Hepatocyte (in vitro differentiated cells): ENCODE results near the gene FARSA. TPM values are rescaled to one million over a fixed set of nuclear protein-coding genes. Genes with fewer than 3 reads are reported as not detected.
A peak's percentile ranks its signal among the peaks of the same experiment; 100 is the strongest.
"Not testable (repeated sequence)": the region's sequence is repeated elsewhere in the genome, so short reads cannot be mapped to it uniquely, and the experiment has no call there.

Source experiments
- DNase-seq: peaks from one replicate; pipeline ENCODE4 v3.0.0-alpha.2; 2016; ENCODE audit warnings: low spot score
- H2AFZ ChIP-seq: fragments of 200-600 bp; sonication (generic); 2 replicates; pipeline ENCODE4 v1.6.0; 2016; ENCODE audit warnings: antibody characterized with exemption, mild to moderate bottlenecking
- H3K27ac ChIP-seq: fragments of 200-600 bp; sonication (generic); 2 replicates; pipeline ENCODE4 v1.5.1; 2016; ENCODE audit warnings: mild to moderate bottlenecking
- H3K27me3 ChIP-seq: fragments of 200-600 bp; sonication (generic); 2 replicates; pipeline ENCODE4 v1.6.1; 2016
- H3K36me3 ChIP-seq: fragments of 200-600 bp; sonication (generic); replicated peaks from 2 replicates; pipeline ENCODE4 v1.5.1; 2016; ENCODE audit warnings: low read depth; ENCODE audit not compliant: insufficient read depth
- H3K4me1 ChIP-seq: fragments of 200-600 bp; sonication (generic); 2 replicates; pipeline ENCODE4 v1.5.1; 2016; ENCODE audit warnings: mild to moderate bottlenecking, moderate library complexity; ENCODE audit not compliant: insufficient read depth
- H3K4me2 ChIP-seq: fragments of 200-600 bp; sonication (generic); 2 replicates; pipeline ENCODE4 v1.6.0; 2016
- H3K4me3 ChIP-seq: fragments of 200-600 bp; sonication (generic); 2 replicates; pipeline ENCODE4 v1.5.1; 2016; ENCODE audit warnings: mild to moderate bottlenecking
- H3K79me2 ChIP-seq: fragments of 200-600 bp; sonication (generic); 2 replicates; pipeline ENCODE4 v1.6.0; 2017; ENCODE audit warnings: mild to moderate bottlenecking
- H3K9me2 ChIP-seq: fragments of 200-600 bp; sonication (generic); replicated peaks from 2 replicates; pipeline ENCODE4 v1.6.0; 2017; ENCODE audit warnings: mild to moderate bottlenecking; ENCODE audit not compliant: insufficient read depth
- H3K9me3 ChIP-seq: fragments of 200-600 bp; sonication (generic); 2 replicates; pipeline ENCODE4 v1.5.1; 2016; ENCODE audit warnings: low read depth, mild to moderate bottlenecking
- H4K20me1 ChIP-seq: fragments of 200-600 bp; sonication (generic); 2 replicates; pipeline ENCODE4 v1.6.0; 2016; ENCODE audit warnings: mild to moderate bottlenecking; ENCODE audit not compliant: insufficient read depth, poor library complexity, severe bottlenecking
- EZH2 ChIP-seq: fragments of 200-600 bp; sonication (generic); IDR thresholded peaks from 2 replicates; pipeline ENCODE4 v1.6.1; 2016; ENCODE audit warnings: antibody characterized with exemption, mild to moderate bottlenecking, borderline replicate concordance
- EZH2phosphoT487 ChIP-seq: fragments of 200-600 bp; sonication (generic); IDR thresholded peaks from one replicate; pipeline ENCODE4 v1.6.1; 2018; ENCODE audit warnings: antibody characterized with exemption, mild to moderate bottlenecking, low read depth, moderate library complexity; ENCODE audit not compliant: unreplicated experiment, severe bottlenecking
- WGBS: methylation state at CpG from one replicate; pipeline ENCODE4 v1.1.6; 2016; ENCODE audit warnings: low lambda C conversion rate; ENCODE audit errors: missing lambda C conversion rate; 5-methylcytosine and 5-hydroxymethylcytosine counted together
- polyA plus RNA-seq: library from polyadenylated mRNA; unstranded; fragments of >200 nt; fragmentation: Nextera tagmentation; extraction: Ambion mirVana; gene quantifications from 2 replicates; pipeline ENCODE4 v1.2.1, GENCODE V29; 2016
- total RNA-seq: library from RNA; depleted of rRNA; stranded (reverse); fragments of >200 nt; gene quantifications from 2 replicates; pipeline ENCODE4 v1.2.3, GENCODE V29; 2014
- TF ChIP-seq, protein P1 (sequence below): fragments of 200-600 bp; sonication (generic); IDR thresholded peaks from 2 replicates; pipeline ENCODE4 v1.5.1; 2016; ENCODE audit warnings: antibody characterized with exemption, mild to moderate bottlenecking; ENCODE audit not compliant: poor library complexity

The FARSA gene
- total and polyA plus RNA-seq, 2 experiments from 2014 or later, result 45.6 to 86.5 TPM

DNA sequence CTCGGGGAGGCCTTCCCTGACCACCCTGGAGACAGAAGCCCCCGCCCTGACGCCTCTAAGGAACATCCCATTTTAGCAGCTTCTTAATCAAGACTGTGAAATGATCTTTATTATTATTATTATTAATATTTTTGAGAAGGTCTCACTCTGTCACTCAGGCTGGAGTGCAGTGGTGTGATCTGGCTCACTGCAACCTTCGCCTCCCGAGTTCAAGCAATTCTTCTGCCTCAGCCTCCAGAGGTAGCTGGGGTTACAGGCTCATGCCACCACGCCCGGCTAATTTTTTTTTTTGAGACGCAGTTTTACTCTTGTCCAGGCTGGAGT is 32.3 kb upstream of the FARSA start:
- Histone ChIP-seq H3K9me2 (no peaks in the 10 kb centered on the region), H3K9me3 (no peaks in the 10 kb centered on the region), H3K4me2 (peak overlapping the region; percentile 99), H3K4me1 (no peaks in the 10 kb centered on the region), H3K4me3 (no peak overlapping the region), H3K79me2 (no peaks in the 10 kb centered on the region), H3K36me3 (no peaks in the 10 kb centered on the region), H2AFZ (peak overlapping the region; percentile 90), H3K27ac (no peak overlapping the region), H4K20me1 (no peaks in the 10 kb centered on the region), H3K27me3 (no peaks in the 10 kb centered on the region)
- no peak for DNase-seq
- no peak for TF ChIP-seq EZH2phosphoT487
- TF ChIP-seq EZH2, result no peak
- TF ChIP-seq, protein P1, sequence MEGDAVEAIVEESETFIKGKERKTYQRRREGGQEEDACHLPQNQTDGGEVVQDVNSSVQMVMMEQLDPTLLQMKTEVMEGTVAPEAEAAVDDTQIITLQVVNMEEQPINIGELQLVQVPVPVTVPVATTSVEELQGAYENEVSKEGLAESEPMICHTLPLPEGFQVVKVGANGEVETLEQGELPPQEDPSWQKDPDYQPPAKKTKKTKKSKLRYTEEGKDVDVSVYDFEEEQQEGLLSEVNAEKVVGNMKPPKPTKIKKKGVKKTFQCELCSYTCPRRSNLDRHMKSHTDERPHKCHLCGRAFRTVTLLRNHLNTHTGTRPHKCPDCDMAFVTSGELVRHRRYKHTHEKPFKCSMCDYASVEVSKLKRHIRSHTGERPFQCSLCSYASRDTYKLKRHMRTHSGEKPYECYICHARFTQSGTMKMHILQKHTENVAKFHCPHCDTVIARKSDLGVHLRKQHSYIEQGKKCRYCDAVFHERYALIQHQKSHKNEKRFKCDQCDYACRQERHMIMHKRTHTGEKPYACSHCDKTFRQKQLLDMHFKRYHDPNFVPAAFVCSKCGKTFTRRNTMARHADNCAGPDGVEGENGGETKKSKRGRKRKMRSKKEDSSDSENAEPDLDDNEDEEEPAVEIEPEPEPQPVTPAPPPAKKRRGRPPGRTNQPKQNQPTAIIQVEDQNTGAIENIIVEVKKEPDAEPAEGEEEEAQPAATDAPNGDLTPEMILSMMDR, result no peak
- WGBS, result 56% methylated on average over 8 of the region's 8 CpGs

DNA sequence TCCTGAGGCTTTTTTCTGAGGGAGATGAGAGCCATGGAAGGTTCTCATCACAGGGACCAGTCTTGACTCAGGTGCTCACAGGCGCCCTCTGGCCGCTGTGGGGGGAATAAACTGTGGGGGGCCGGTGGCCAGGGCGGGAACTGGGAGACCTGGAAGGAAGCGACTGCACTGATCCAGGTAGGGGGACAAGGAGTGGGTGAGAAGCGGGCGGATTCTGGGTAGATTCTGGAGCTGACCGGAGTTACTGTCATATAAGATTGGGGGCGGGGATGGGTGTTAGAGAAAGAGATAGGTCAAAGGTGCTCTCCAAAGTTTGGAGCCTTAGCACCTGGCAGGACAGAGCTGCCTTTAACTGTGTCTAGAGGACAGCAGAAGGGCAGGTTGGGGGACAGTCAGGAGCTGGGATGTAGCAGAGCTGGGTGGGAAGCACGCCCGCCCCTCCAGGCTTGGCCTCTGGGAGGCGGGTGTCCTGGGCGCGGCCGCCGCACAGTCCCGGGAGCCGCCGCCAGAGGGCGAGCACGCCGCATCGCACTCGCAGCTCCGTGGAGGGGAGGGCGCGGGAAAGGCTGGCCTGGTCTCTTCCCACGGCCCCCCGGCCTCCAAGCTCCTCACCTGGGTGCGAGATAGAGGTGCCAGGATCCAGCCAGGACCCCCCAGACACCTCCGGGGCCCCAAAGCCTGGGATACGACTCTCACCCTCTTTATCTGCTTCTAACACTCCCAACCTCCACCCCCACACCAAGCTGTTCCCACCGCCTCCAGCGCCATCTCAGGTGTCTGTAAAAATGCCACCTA is 31.7 kb upstream of the FARSA start:
- Histone ChIP-seq H3K9me2 (no peaks in the 10 kb centered on the region), H3K9me3 (no peaks in the 10 kb centered on the region), H3K4me2 (peak overlapping the region; percentile 99), H3K79me2 (no peaks in the 10 kb centered on the region), H3K4me3 (peak overlapping the region; percentile 54), H3K36me3 (no peaks in the 10 kb centered on the region), H3K27ac (no peak overlapping the region), H3K27me3 (no peaks in the 10 kb centered on the region), H3K4me1 (no peaks in the 10 kb centered on the region), H4K20me1 (no peaks in the 10 kb centered on the region), H2AFZ (peak overlapping the region; percentile 90)
- 4% methylated on average over 33 of the region's 34 CpGs for WGBS
- TF ChIP-seq, protein P1, result peak; percentile 73
- no peak for TF ChIP-seq EZH2phosphoT487
- DNase-seq, result peak; percentile 85

DNA sequence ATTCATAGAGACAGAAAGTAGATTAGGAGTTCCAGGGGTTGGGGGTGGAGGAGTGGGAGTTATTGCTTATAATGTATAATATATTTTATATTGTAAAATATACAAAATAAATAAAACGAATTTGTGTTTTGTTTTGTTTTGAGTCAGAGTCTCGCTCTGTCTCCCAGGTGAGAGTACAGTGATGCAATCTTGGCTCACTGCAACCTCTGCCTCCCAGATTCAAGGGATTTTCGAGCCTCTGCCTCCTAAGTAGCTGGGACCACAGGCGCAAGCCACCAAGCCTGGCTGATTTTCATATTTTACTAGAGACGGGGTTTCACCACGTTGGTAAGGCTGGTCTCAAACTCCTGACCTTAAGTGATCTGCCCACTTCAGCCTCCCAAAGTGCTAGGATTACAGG is 26.0 kb upstream of the FARSA start:
- Histone ChIP-seq H4K20me1 (peaks cover 2% of the 10 kb centered on the region), H3K9me3 (no peaks in the 10 kb centered on the region), H3K4me3 (no peak overlapping the region), H3K4me1 (peaks cover 14% of the 10 kb centered on the region), H2AFZ (no peak overlapping the region), H3K36me3 (no peaks in the 10 kb centered on the region), H3K9me2 (no peaks in the 10 kb centered on the region), H3K79me2 (peaks cover 30% of the 10 kb centered on the region), H3K4me2 (no peak overlapping the region), H3K27me3 (no peaks in the 10 kb centered on the region), H3K27ac (no peak overlapping the region)
- 73% methylated on average over 6 of the region's 6 CpGs for WGBS
- no peak for DNase-seq
- TF ChIP-seq EZH2 (no peak), EZH2phosphoT487 (no peak)
- TF ChIP-seq, protein P1, result no peak

DNA sequence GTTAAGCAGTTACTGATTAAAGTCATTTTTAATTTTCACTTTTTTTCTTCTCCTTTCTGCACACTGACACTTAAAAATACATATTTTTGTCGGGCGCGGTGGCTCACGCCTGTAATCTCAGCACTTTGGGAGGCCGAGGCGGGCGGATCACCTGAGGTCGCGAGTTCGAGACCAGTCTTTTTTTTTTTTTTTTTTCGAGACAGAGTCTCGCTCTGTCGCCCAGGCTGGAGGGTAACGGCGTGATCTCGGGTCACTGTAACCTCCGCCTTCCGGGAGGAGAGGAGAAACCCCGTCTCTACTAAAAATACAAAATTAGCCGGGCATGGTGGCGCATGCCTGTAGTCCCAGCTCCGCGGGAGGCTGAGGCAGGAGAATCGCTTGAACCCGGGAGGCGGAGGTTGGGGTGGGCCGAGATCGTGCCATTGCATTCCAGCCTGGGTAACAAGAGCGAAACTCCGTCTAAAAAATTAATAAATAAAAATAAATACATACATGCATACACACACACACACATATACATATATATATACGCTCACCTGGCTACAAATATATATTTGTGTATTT is 24.0 kb upstream of the FARSA start:
- H3K9me2 ChIP-seq, H3K27me3 ChIP-seq, H4K20me1 ChIP-seq, H3K36me3 ChIP-seq, DNase-seq, H3K9me3 ChIP-seq: not testable (repeated sequence)
- H2AFZ ChIP-seq, result peak overlapping the region; percentile 88
- H3K79me2 ChIP-seq, result peaks cover 32% of the 10 kb centered on the region
- H3K4me2 ChIP-seq, result peak overlapping the region; percentile 92
- 83% methylated on average over 31 of the region's 31 CpGs for WGBS
- H3K4me1 ChIP-seq, result peaks cover 25% of the 10 kb centered on the region
- H3K4me3 ChIP-seq, result peak overlapping the region; percentile 89
- peak overlapping the region; percentile 90 for H3K27ac ChIP-seq
